Mesodermal cell (in vitro differentiated cells): ENCODE results near the gene TNKS2.

Experiments used
- H3K27ac ChIP-seq: 2 replicates; pipeline ENCODE4 v1.7.0; 2013; ENCODE audit warnings: mild to moderate bottlenecking, low read depth, low read length, moderate library complexity; ENCODE audit not compliant: severe bottlenecking
- H3K36me3 ChIP-seq: 2 replicates; pipeline ENCODE4 v1.7.1; 2013; ENCODE audit warnings: mild to moderate bottlenecking, low read length, moderate library complexity; ENCODE audit not compliant: control insufficient read depth, insufficient read depth
- H3K4me1 ChIP-seq: one replicate; pipeline ENCODE4 v1.7.1; 2013; ENCODE audit warnings: mild to moderate bottlenecking, low read length; ENCODE audit not compliant: insufficient read depth, control insufficient read depth, poor library complexity, severe bottlenecking
- H3K4me3 ChIP-seq: 2 replicates; pipeline ENCODE4 v1.7.0; 2013; ENCODE audit warnings: low read length, control low read depth, mild to moderate bottlenecking; ENCODE audit not compliant: insufficient read depth, poor library complexity, severe bottlenecking; ENCODE audit errors: extremely low read depth
- H3K9me3 ChIP-seq: 2 replicates; pipeline ENCODE4 v1.7.1; 2013; ENCODE audit warnings: mild to moderate bottlenecking, low read length, moderate library complexity; ENCODE audit not compliant: control insufficient read depth
- WGBS, 2 experiments: methylation state at CpG; one replicate each; pipeline ENCODE4 v1.1.5; 2013; ENCODE audit warnings: missing lambda C conversion rate in 2 of 2; ENCODE audit not compliant: insufficient coverage in 2 of 2; 5-methylcytosine and 5-hydroxymethylcytosine counted together

Gene TNKS2

DNA sequence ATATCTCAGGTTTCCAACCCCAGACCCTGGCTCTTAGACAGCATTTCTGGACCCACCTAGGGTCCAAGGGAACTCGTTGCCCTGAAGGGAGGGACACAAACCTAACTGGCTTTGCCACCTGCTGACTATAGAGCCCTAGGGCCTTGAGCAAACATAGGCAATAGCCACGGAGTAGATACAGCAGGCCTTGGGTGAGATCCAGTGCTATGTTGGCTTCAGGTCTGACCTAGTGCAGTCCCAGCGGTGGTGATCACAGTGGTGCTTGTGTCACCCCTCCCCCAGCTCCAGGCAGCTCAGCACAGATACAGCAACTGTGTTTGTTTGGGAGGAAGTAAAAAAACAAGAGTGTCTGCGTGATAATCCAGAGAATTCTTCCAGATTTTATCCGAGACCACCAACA, 9.7 kb upstream of the TNKS2 start:
- H3K27ac ChIP-seq = no peak overlapping the region
- H3K4me3 ChIP-seq = no peak overlapping the region
- no peaks in the 10 kb centered on the region for H3K9me3 ChIP-seq
- H3K4me1 ChIP-seq = peaks cover 8% of the 10 kb centered on the region
- 59 to 65% methylated on average over 4 of the region's 5 CpGs for WGBS, 2 experiments
- H3K36me3 ChIP-seq = no peaks in the 10 kb centered on the region

DNA sequence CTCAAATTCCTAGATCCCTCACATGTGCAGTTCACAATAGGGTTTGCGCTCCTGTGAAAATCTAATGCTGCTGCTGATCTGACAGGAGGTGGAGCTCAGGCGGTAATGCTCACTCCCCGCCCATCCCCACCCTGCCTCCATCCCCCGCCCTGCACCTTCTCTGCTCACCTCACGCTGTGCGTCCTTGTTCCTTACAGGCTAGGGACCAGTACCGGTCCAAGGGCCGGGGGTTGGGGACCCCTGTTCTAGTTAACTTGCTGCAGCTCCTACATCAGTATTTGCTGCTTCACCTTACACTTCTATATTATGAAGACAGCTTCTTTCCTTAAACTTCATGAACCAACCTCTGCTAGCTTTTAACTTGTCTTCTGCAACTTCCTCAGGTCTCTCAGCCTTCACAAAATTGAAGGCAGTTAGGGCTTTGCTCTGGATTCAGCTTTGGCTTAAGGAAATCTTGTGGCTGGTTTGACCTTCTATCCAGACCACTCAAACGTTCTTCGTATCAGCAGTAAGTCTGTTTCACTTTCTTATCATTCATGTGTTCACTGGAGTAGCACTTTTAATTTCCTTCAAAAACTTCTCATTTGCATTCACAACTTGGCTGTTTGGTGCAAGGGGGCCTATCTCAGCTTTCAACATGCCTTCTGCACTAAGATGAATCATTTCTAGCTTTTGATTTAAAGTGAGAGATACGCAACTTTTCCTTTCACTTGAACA, 1.7 kb upstream of the TNKS2 start:
- peaks cover 3% of the 10 kb centered on the region for H3K36me3 ChIP-seq
- H3K4me1 ChIP-seq = no peaks in the 10 kb centered on the region
- H3K9me3 ChIP-seq = no peaks in the 10 kb centered on the region
- 44 to 58% methylated on average over 7 to 9 of the region's 11 CpGs for WGBS, 2 experiments
- no peak overlapping the region for H3K27ac ChIP-seq
- no peak overlapping the region for H3K4me3 ChIP-seq

- peak overlapping the region; percentile 94 for H3K27ac ChIP-seq
- no CpG with 5 or more reads among the region's 3 CpGs for WGBS, 2 experiments
- H3K4me3 ChIP-seq = peak overlapping the region; percentile 97
- peaks cover 10% of the 10 kb centered on the region for H3K36me3 ChIP-seq
- no peaks in the 10 kb centered on the region for H3K9me3 ChIP-seq
- H3K4me1 ChIP-seq = no peaks in the 10 kb centered on the region
Measured at GRCh38 chr10:91797048-91797690, 1.1 kb upstream of the TNKS2 start.

- Histone ChIP-seq H3K9me3 (no peaks in the 10 kb centered on the region), H3K36me3 (peaks cover 28% of the 10 kb centered on the region), H3K4me3 (peak overlapping the region; percentile 97), H3K4me1 (no peaks in the 10 kb centered on the region), H3K27ac (peak overlapping the region; percentile 94)
- WGBS, 2 experiments = 0 to 1% methylated on average over 27 to 46 of the region's 54 CpGs
Measured at GRCh38 chr10:91798649-91799611, 704 bp downstream of the TNKS2 start.

DNA sequence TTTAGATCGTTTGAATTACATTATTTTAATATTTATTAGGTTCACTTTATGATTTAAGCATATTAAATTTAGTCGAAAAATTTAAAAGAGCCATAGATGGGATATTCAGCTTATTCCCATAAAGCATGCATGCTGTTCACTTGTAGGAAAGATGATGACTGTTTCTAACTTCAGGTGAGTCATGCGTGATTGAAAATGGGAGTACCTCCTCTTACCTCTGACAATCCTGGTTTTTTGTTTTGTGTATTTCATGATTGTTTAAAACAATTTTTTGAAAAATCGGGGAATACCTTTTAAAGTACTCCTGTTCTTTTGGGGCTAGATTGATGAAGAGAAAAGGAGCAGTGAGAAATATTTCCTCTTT, 1.4 kb downstream of the TNKS2 start:
- Histone ChIP-seq H3K9me3 (no peaks in the 10 kb centered on the region), H3K27ac (no peak overlapping the region), H3K4me3 (peak overlapping the region; percentile 97), H3K36me3 (peaks cover 34% of the 10 kb centered on the region), H3K4me1 (no peaks in the 10 kb centered on the region)
- WGBS, 2 experiments = 20% methylated on average over 1 of the region's 4 CpGs

GRCh38 chr10:91800182-91800581, 2.0 kb downstream of the TNKS2 start:
- WGBS, 2 experiments = 79% methylated on average over 3 of the region's 5 CpGs; no CpG with 5 or more reads in 1 of the 2 experiments
- Histone ChIP-seq H3K4me1 (no peaks in the 10 kb centered on the region), H3K27ac (no peak overlapping the region), H3K36me3 (peaks cover 40% of the 10 kb centered on the region), H3K4me3 (peak overlapping the region; percentile 97), H3K9me3 (no peaks in the 10 kb centered on the region)

- H3K27ac ChIP-seq = no peak overlapping the region
- H3K4me1 ChIP-seq = no peaks in the 10 kb centered on the region
- WGBS, 2 experiments = no CpG with 5 or more reads among the region's 1 CpG
- H3K4me3 ChIP-seq = no peak overlapping the region
- H3K36me3 ChIP-seq = peaks cover 46% of the 10 kb centered on the region
- H3K9me3 ChIP-seq = no peaks in the 10 kb centered on the region
Measured at GRCh38 chr10:91800756-91801155, 2.5 kb downstream of the TNKS2 start.

DNA sequence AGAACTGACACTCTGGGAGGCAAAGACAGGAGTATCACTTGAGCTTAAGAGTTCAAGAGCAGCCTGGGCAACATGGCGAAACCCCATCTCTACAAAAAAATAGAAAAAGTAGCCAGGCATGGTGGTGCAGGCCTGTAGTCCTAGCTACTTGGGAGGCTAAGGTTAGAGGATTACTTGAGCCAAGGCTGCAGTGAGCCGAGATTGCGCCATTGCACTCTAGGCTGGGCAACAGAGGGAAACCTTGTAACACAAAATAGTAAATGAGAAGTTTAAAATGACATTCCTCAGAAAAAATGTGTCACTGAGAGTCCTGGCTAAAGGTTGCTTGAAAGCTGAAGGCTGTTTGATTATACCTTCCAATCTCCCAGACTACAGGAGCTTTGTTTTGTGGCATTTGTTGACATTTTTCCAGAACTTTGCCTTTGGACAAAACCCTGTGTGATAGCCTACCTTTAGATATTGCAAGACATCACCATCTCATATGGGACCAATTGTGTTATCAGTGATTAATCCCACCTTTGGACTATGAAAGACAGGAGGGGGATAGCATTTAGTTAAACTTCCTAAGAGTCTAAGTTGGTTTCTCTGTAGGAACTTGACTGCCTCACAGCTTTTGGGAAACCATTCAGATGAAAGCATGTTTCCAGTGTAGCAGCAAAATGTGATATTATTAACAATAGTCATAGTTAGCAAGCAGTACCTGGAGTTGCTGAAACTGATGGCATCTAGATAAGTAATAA, 5.3 kb downstream of the TNKS2 start:
- Histone ChIP-seq H3K4me3 (no peak overlapping the region), H3K4me1 (no peaks in the 10 kb centered on the region), H3K27ac (no peak overlapping the region), H3K36me3 (peaks cover 58% of the 10 kb centered on the region), H3K9me3 (no peaks in the 10 kb centered on the region)
- 87 to 100% methylated on average over 2 to 3 of the region's 3 CpGs for WGBS, 2 experiments

- Histone ChIP-seq H3K36me3 (peaks cover 58% of the 10 kb centered on the region), H3K4me1 (no peaks in the 10 kb centered on the region), H3K9me3 (no peaks in the 10 kb centered on the region), H3K27ac (no peak overlapping the region), H3K4me3 (no peak overlapping the region)
Measured at GRCh38 chr10:91804126-91804510, 5.9 kb downstream of the TNKS2 start.

GRCh38 chr10:91805110-91805838, 7.0 kb downstream of the TNKS2 start:
- Histone ChIP-seq H3K4me1 (no peaks in the 10 kb centered on the region), H3K27ac (no peak overlapping the region), H3K9me3 (no peaks in the 10 kb centered on the region), H3K36me3 (peaks cover 58% of the 10 kb centered on the region), H3K4me3 (no peak overlapping the region)
- 100% methylated on average over 2 of the region's 2 CpGs for WGBS, 2 experiments
